ENCODE measurements around the gene DNAJC5. TPM values are rescaled to one million over a fixed set of nuclear protein-coding genes. Genes with fewer than 3 reads are reported as not detected.

Gene DNAJC5
- total RNA-seq, 1 experiment from 2014 or later = 28.5 TPM

- ATAC-seq = no peak
These were observed 60.4 kb downstream of the DNAJC5 start for GRCh38 chr20:63955281-63955826.

GRCh38 chr20:63955827-63956663, 61.1 kb downstream of the DNAJC5 start, which contains the start of gene UCKL1:
Gene UCKL1, minus strand, starts transcription at chr20:63956416. Its CDS starts 44 bp downstream, at chr20:63956372.
- Mint-ChIP-seq H3K27me3 (ENCODE audit: low read depth) (no peaks in the 10 kb centered on the region), H3K9me3 (no peaks in the 10 kb centered on the region), H3K4me3 (peak within 1 kb of the TSS; percentile 79), H3K36me3 (no peaks in the 10 kb centered on the region; the same call in none of the 2 replicates), H3K4me1 (peaks cover 20% of the 10 kb centered on the region), H3K27ac (no peak within 1 kb of the TSS; the same call in 1 of the 2 replicates)
- ATAC-seq = peak; percentile 69
- ChIA-PET CTCF (interaction anchor here (0.6 to 5.0 kb wide), 12 partner anchors 14 to 331 kb away, joined by 3 to 54 read pairs (median 3); partner anchors contain the start of genes ARFRP1, PRPF6, SAMD10 and ZGPAT), POLR2A (interaction anchor here (0.6 to 1.0 kb wide), 3 partner anchors 15 to 546 kb away, joined by 3 to 4 read pairs (median 3); partner anchors contain the start of gene PRPF6)
- peak; percentile 90 for DNase-seq (ENCODE audit: low spot score)
- peak; percentile 33; the same call in 1 of the 2 replicates for TF ChIP-seq CREM (CRISPR knock-in tag; IDR thresholded peaks at IDR 0.05)
- TF ChIP-seq, protein P1, sequence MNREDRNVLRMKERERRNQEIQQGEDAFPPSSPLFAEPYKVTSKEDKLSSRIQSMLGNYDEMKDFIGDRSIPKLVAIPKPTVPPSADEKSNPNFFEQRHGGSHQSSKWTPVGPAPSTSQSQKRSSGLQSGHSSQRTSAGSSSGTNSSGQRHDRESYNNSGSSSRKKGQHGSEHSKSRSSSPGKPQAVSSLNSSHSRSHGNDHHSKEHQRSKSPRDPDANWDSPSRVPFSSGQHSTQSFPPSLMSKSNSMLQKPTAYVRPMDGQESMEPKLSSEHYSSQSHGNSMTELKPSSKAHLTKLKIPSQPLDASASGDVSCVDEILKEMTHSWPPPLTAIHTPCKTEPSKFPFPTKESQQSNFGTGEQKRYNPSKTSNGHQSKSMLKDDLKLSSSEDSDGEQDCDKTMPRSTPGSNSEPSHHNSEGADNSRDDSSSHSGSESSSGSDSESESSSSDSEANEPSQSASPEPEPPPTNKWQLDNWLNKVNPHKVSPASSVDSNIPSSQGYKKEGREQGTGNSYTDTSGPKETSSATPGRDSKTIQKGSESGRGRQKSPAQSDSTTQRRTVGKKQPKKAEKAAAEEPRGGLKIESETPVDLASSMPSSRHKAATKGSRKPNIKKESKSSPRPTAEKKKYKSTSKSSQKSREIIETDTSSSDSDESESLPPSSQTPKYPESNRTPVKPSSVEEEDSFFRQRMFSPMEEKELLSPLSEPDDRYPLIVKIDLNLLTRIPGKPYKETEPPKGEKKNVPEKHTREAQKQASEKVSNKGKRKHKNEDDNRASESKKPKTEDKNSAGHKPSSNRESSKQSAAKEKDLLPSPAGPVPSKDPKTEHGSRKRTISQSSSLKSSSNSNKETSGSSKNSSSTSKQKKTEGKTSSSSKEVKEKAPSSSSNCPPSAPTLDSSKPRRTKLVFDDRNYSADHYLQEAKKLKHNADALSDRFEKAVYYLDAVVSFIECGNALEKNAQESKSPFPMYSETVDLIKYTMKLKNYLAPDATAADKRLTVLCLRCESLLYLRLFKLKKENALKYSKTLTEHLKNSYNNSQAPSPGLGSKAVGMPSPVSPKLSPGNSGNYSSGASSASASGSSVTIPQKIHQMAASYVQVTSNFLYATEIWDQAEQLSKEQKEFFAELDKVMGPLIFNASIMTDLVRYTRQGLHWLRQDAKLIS (CRISPR knock-in tag; IDR thresholded peaks at IDR 0.05; ENCODE audit: borderline replicate concordance) = no peak; the same call in 1 of the 2 replicates
- TF ChIP-seq, protein P2, sequence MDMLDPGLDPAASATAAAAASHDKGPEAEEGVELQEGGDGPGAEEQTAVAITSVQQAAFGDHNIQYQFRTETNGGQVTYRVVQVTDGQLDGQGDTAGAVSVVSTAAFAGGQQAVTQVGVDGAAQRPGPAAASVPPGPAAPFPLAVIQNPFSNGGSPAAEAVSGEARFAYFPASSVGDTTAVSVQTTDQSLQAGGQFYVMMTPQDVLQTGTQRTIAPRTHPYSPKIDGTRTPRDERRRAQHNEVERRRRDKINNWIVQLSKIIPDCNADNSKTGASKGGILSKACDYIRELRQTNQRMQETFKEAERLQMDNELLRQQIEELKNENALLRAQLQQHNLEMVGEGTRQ (CRISPR knock-in tag; IDR thresholded peaks at IDR 0.05) = peak; percentile 90
- peak; percentile 87 for TF ChIP-seq FOXK1 (CRISPR knock-in tag; IDR thresholded peaks at IDR 0.05)

More at GRCh38 chr20:63955281-63955826, 60.4 kb downstream of the DNAJC5 start:
- Mint-ChIP-seq H3K27me3 (ENCODE audit: low read depth) (no peaks in the 10 kb centered on the region), H3K36me3 (no peaks in the 10 kb centered on the region; the same call in none of the 2 replicates), H3K9me3 (no peaks in the 10 kb centered on the region), H3K4me3 (peak overlapping the region; percentile 79), H3K27ac (no peak overlapping the region), H3K4me1 (peaks cover 20% of the 10 kb centered on the region)
- TF ChIP-seq SOX15 (CRISPR knock-in tag; IDR thresholded peaks at IDR 0.05) (no peak), OVOL2 (CRISPR knock-in tag; IDR thresholded peaks at IDR 0.05; ENCODE audit: borderline replicate concordance) (no peak), GTF2I (CRISPR knock-in tag; conservative IDR thresholded peaks at IDR 0.05) (no peak), NR2C2 (CRISPR knock-in tag; IDR thresholded peaks at IDR 0.05) (no peak)
- TF ChIP-seq, protein P3, sequence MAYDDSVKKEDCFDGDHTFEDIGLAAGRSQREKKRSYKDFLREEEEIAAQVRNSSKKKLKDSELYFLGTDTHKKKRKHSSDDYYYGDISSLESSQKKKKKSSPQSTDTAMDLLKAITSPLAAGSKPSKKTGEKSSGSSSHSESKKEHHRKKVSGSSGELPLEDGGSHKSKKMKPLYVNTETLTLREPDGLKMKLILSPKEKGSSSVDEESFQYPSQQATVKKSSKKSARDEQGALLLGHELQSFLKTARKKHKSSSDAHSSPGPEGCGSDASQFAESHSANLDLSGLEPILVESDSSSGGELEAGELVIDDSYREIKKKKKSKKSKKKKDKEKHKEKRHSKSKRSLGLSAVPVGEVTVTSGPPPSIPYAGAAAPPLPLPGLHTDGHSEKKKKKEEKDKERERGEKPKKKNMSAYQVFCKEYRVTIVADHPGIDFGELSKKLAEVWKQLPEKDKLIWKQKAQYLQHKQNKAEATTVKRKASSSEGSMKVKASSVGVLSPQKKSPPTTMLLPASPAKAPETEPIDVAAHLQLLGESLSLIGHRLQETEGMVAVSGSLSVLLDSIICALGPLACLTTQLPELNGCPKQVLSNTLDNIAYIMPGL (CRISPR knock-in tag; IDR thresholded peaks at IDR 0.05) = no peak
- TF ChIP-seq, protein P4, sequence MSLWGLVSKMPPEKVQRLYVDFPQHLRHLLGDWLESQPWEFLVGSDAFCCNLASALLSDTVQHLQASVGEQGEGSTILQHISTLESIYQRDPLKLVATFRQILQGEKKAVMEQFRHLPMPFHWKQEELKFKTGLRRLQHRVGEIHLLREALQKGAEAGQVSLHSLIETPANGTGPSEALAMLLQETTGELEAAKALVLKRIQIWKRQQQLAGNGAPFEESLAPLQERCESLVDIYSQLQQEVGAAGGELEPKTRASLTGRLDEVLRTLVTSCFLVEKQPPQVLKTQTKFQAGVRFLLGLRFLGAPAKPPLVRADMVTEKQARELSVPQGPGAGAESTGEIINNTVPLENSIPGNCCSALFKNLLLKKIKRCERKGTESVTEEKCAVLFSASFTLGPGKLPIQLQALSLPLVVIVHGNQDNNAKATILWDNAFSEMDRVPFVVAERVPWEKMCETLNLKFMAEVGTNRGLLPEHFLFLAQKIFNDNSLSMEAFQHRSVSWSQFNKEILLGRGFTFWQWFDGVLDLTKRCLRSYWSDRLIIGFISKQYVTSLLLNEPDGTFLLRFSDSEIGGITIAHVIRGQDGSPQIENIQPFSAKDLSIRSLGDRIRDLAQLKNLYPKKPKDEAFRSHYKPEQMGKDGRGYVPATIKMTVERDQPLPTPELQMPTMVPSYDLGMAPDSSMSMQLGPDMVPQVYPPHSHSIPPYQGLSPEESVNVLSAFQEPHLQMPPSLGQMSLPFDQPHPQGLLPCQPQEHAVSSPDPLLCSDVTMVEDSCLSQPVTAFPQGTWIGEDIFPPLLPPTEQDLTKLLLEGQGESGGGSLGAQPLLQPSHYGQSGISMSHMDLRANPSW (CRISPR knock-in tag; conservative IDR thresholded peaks at IDR 0.05; ENCODE audit: low read depth) = no peak
- TF ChIP-seq, protein P5, sequence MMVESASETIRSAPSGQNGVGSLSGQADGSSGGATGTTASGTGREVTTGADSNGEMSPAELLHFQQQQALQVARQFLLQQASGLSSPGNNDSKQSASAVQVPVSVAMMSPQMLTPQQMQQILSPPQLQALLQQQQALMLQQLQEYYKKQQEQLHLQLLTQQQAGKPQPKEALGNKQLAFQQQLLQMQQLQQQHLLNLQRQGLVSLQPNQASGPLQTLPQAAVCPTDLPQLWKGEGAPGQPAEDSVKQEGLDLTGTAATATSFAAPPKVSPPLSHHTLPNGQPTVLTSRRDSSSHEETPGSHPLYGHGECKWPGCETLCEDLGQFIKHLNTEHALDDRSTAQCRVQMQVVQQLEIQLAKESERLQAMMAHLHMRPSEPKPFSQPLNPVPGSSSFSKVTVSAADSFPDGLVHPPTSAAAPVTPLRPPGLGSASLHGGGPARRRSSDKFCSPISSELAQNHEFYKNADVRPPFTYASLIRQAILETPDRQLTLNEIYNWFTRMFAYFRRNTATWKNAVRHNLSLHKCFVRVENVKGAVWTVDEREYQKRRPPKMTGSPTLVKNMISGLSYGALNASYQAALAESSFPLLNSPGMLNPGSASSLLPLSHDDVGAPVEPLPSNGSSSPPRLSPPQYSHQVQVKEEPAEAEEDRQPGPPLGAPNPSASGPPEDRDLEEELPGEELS (CRISPR knock-in tag; IDR thresholded peaks at IDR 0.05) = no peak
- TF ChIP-seq, protein P6, sequence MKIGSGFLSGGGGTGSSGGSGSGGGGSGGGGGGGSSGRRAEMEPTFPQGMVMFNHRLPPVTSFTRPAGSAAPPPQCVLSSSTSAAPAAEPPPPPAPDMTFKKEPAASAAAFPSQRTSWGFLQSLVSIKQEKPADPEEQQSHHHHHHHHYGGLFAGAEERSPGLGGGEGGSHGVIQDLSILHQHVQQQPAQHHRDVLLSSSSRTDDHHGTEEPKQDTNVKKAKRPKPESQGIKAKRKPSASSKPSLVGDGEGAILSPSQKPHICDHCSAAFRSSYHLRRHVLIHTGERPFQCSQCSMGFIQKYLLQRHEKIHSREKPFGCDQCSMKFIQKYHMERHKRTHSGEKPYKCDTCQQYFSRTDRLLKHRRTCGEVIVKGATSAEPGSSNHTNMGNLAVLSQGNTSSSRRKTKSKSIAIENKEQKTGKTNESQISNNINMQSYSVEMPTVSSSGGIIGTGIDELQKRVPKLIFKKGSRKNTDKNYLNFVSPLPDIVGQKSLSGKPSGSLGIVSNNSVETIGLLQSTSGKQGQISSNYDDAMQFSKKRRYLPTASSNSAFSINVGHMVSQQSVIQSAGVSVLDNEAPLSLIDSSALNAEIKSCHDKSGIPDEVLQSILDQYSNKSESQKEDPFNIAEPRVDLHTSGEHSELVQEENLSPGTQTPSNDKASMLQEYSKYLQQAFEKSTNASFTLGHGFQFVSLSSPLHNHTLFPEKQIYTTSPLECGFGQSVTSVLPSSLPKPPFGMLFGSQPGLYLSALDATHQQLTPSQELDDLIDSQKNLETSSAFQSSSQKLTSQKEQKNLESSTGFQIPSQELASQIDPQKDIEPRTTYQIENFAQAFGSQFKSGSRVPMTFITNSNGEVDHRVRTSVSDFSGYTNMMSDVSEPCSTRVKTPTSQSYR (CRISPR knock-in tag; IDR thresholded peaks at IDR 0.05) = 0 out of 2 replicates have a peak, but pooled peaks have one; percentile 17
- peak; percentile 32 for DNase-seq (ENCODE audit: low spot score)
- ChIA-PET CTCF (interaction anchor here (0.6 to 5.0 kb wide), 9 partner anchors 18 to 417 kb away, joined by 3 to 54 read pairs (median 5); partner anchors contain the start of genes PRPF6 and SAMD10), POLR2A (interaction anchor here (0.7 kb wide), 1 partner anchor 115 kb away, joined by 3 read pairs; no protein-coding TSS in a partner anchor)
